Hematopoietic multipotent progenitor cell treated with erythropoietin and hydrocortisone succinate and interleukin-3 and kit ligand, for 17 days (in vitro differentiated cells): Measurements from ENCODE around the gene LTC4S.
"Not testable (repeated sequence)": the region's sequence is repeated elsewhere in the genome, so short reads cannot be mapped to it uniquely, and the experiment has no call there.

Experiments
- DNase-seq: peaks from one replicate; pipeline ENCODE4 v3.0.0-alpha.2; 2015; ENCODE audit warnings: low spot score

LTC4S gene

GRCh38 chr5:179769796-179770195, 24.0 kb upstream of the LTC4S start:
- no peak for DNase-seq

DNA sequence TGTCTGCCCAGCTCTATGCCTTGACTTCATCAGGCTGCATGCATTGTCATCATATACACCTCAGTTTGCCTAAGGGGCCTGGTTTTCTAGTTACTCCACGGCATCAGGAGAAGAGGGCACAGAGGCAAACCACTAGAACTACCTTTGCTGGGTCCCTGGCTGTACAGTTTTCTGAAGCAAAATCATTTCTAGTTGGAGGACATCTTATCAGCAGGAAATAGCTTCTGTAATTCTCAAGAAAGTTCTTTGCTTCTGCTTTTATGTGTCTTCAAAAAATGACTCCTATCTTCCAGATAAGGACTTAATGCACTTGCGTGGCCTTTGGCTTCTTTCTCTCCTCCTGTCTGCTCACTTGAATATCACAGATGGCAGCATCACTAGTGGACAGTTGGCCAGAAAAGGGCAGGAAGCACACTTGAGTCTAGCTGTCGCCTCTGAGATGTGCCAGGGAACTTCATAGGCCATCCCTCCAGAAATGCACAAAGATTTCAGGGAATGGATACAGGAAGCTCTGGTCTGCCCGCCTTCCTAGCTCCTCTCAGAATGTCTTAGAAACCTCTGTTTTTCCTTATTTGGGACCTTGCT, 22.4 kb upstream of the LTC4S start:
- DNase-seq, result no peak

- DNase-seq, result no peak
Observed at GRCh38 chr5:179772351-179772750, 21.4 kb upstream of the LTC4S start.

- DNase-seq, result no peak
Observed at GRCh38 chr5:179773686-179774040, 20.1 kb upstream of the LTC4S start.

- no peak for DNase-seq
Observed at GRCh38 chr5:179774442-179774841, 19.3 kb upstream of the LTC4S start.

- no peak for DNase-seq
Observed at GRCh38 chr5:179776411-179776938, 17.3 kb upstream of the LTC4S start.

DNA sequence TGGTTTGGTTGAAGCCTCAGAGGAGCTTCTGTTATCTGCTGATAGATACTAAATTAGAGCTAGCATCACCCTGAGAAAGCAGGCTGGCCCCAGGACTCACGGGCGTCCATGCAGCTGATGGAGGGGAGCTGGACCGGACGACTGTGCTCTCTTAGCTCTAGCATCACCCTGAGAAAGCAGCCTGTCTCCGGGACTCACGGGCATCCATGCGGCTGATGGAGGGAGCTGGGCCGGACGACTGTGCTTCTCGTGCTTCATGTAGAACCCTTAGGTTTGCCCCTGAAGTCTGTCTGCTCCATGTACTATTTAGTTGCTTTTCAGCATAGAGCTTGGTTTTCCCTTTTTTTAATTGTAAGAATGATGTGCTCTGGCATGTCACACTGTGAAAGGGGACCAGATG, 16.3 kb upstream of the LTC4S start:
- no peak for DNase-seq

GRCh38 chr5:179777909-179778308, 15.9 kb upstream of the LTC4S start:
- DNase-seq, result no peak

- DNase-seq, result no peak
Observed at GRCh38 chr5:179778591-179778990, 15.2 kb upstream of the LTC4S start.

GRCh38 chr5:179779826-179780225, 14.0 kb upstream of the LTC4S start:
- DNase-seq, result no peak

- no peak for DNase-seq
Observed at GRCh38 chr5:179780362-179780761, 13.4 kb upstream of the LTC4S start.

- no peak for DNase-seq
Observed at GRCh38 chr5:179781846-179782245, 11.9 kb upstream of the LTC4S start.

- no peak for DNase-seq
Observed at GRCh38 chr5:179783128-179783527, 10.7 kb upstream of the LTC4S start.

DNA sequence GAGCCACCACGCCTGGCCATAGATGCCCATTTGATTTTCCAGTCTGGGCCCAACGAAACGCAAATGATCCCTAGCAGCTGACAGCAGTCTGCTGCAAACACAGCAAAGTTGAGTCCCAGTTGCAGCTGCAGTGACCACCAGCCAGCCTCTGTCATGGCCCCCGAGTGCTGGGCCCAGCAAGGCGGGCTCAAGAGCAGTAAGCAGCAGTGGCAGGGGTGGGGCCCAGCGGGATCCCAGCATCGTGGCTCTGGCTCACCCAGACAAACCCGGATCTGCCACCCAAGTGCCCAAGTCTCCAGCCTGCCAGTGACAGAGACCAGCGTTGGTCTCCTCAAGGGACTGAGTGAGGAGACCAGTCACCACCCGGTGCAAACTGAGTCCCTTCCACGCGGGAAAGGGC, 6.9 kb upstream of the LTC4S start:
- no peak for DNase-seq

DNA sequence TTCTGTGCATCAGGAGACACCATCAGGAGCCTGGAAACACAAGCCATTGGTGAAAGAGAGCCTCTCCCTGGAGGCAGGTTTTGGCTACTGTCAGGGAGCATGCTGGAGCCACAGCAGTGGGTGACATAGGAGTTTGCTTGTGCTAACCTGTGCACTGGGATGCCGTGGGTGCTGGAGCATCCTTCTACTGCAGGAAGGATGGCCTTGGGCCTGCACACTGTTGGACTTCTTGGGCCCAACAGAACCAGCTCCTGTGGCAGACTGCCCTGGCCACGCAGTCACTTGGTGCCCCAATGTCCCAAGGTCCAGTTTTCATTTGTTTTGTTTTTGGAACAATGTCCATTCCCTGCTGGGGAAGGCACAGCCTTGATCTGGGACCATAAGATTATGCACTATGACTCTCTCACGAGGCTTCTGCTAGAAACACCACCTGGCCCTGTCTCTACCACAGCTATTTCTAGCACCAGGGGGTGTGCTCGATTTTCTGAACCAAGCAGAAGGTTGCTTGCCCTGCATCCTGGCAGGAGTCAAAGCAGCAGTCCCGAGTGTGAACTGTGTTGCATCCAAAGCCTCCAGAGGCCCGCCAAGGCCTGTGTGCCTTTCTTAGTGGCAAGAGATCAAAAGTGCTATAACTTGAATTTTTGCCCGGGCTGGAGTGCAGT, 5.5 kb upstream of the LTC4S start:
- DNase-seq, result no peak

GRCh38 chr5:179789278-179789677, 4.5 kb upstream of the LTC4S start:
- not testable (repeated sequence) for DNase-seq

DNA sequence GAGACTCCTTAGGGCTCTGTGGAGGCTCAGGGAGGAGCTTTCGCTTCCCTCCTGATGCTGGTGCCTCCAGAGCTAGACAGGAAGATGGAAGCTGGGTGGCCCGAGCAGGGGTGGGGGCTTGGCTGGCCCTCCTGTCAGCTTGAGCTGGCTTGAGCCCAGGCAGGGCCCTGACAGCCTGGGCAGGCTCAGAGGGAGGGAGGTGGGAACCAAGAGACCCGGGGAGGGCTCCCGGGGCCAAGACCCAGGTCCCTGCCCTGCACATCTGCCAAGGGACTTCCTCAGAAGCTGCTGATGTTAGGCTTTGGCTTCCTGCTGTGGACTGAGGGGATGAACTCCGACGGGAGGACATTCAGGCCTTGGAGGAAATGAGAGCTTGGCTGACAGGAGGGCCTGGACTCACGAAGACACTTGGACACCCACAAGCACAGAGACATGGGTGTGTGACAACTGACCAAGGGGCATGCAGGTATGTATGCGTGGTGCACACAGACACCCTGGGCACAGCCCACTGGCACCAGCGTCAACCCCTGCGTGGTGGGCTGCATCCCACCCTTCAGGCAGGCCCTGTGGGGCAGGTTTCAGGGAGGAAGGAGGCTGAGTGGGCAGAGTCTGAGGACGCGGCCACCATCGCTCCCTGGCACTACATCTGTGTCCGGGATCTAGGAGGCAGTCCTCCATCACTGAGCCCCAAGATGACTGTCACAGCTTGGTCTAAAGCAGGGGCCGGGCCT, 1.7 kb upstream of the LTC4S start:
- no peak for DNase-seq

- DNase-seq, result no peak
Observed at GRCh38 chr5:179792612-179793467, 946 bp upstream of the LTC4S start.

DNA sequence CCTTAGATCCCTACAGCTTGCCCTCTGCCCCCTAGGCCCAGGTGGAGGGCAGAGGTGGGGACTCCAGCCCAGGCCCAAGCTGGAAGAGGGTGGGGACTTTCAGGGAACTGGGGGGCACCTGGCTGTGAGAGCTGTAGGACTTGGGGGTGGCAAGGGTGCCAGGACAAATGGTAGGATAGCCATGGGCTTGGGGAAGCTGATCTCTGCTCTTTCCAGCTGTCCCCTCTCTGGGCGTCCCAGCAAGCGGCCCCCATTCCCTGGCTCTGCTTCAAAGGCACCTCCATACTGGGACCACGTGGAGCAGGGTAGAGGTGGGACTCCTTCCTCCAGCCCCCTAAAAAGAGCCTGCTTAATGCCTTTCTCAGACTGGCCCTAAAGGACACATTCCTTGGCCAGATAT, 385 bp downstream of the LTC4S start:
- DNase-seq, result no peak

- no peak for DNase-seq
Observed at GRCh38 chr5:179794575-179794974, 789 bp downstream of the LTC4S start.

- DNase-seq, result no peak
Observed at GRCh38 chr5:179795049-179795862, 1.5 kb downstream of the LTC4S start.
